A549 (cell line): ENCODE data around the gene PHTF1. TPM values are rescaled to one million over a fixed set of nuclear protein-coding genes. Genes with fewer than 3 reads are reported as not detected.

ENCODE experiments used
- ATAC-seq, 2 experiments: fragments of 200-7000 bp in 1 of 2; fragments of >200 bp in 1 of 2; cut with Nextera tagmentation in 1 of 2; cut with Tn5 transposase in 1 of 2; 3 replicates each; pipeline versions ENCODE4 v1.8.0 to v1.9.1; 2018 to 2020; ENCODE audit warnings: mild to moderate bottlenecking in 1 of 2, moderate library complexity in 1 of 2
- CTCF ChIA-PET: fragments of 300-600 bp; sonication (Branson Sonifier 250); formaldehyde crosslinking; extraction: SDS; loops from one replicate; lab custom pipeline; 2021; ENCODE audit warnings: antibody characterized with exemption, inconsistent platforms; lab: Yijun Ruan, JAX
- POLR2A ChIA-PET: fragments of 350-600 bp; formaldehyde crosslinking; extraction: SDS; loops from one replicate; lab custom pipeline; 2021; ENCODE audit warnings: antibody characterized with exemption, inconsistent platforms; lab: Yijun Ruan, JAX
- DNase-seq, 2 experiments: peaks; one replicate each; pipeline versions ENCODE4 v3.0.0 to v3.0.0-alpha.2; 2011 to 2016; ENCODE audit warnings: low read depth in 1 of 2, low spot score in 1 of 2
- FAIRE-seq: peaks from 2 replicates; lab custom pipeline; 2011; peaks lifted over from hg19 to GRCh38; lab: Jason Lieb, UNC
- H3K27ac ChIP-seq, 2 experiments: fragments of >200 bp; sonication (Bioruptor Twin); formaldehyde crosslinking; 3 replicates each; pipeline ENCODE4 v1.5.1; 2016 to 2017
- H3K4me1 ChIP-seq: fragments of >200 bp; sonication (Bioruptor Twin); formaldehyde crosslinking; 3 replicates; pipeline ENCODE4 v1.6.1; 2016
- H3K4me2 ChIP-seq: fragments of >200 bp; sonication (Bioruptor Twin); formaldehyde crosslinking; 3 replicates; pipeline ENCODE4 v1.6.1; 2016
- H3K4me3 ChIP-seq: fragments of >200 bp; sonication (Bioruptor Twin); formaldehyde crosslinking; 3 replicates; pipeline ENCODE4 v1.5.1; 2016
- H3K9me3 ChIP-seq: fragments of >200 bp; sonication (Bioruptor Twin); formaldehyde crosslinking; 3 replicates; pipeline ENCODE4 v1.6.1; 2016
- CEBPB ChIP-seq, 2 experiments: fragments of >200 bp in 1 of 2; sonication (Bioruptor Twin) in 1 of 2; formaldehyde crosslinking in 1 of 2; IDR thresholded peaks; 2 replicates each; pipeline ENCODE4 v1.6.1; 2012 to 2016
- CHD4 ChIP-seq: fragments of 200-600 bp; sonication (generic); IDR thresholded peaks from 2 replicates; pipeline ENCODE4 v1.6.1; 2016; ENCODE audit warnings: antibody characterized with exemption, mild to moderate bottlenecking, borderline replicate concordance
- CTCF ChIP-seq: fragments of >200 bp; sonication (Bioruptor Twin); formaldehyde crosslinking; IDR thresholded peaks from 3 replicates; pipeline ENCODE4 v1.5.1; 2016
- EHMT2 ChIP-seq: fragments of 200-600 bp; sonication (generic); IDR thresholded peaks from 2 replicates; pipeline ENCODE4 v1.6.1; 2016; ENCODE audit warnings: antibody characterized with exemption, low read depth, mild to moderate bottlenecking, moderate library complexity
- ELK1 ChIP-seq: fragments of 150-350 bp; IDR thresholded peaks from 2 replicates; pipeline ENCODE4 v1.6.1; 2014; ENCODE audit warnings: low read depth, mild to moderate bottlenecking, low read length
- JUN ChIP-seq, 2 experiments: fragments of >200 bp; sonication (Bioruptor Twin); formaldehyde crosslinking; IDR thresholded peaks; 2 replicates in 1 of 2; 3 replicates in 1 of 2; pipeline ENCODE4 v1.6.1; 2016 to 2017
- KDM1A ChIP-seq: fragments of 200-600 bp; sonication (generic); IDR thresholded peaks from 2 replicates; pipeline ENCODE4 v1.6.1; 2016; ENCODE audit warnings: low read depth, mild to moderate bottlenecking
- KDM5A ChIP-seq: fragments of 200-600 bp; sonication (generic); IDR thresholded peaks from 2 replicates; pipeline ENCODE4 v1.6.1; 2016; ENCODE audit warnings: antibody characterized with exemption, mild to moderate bottlenecking
- NR3C1 ChIP-seq: fragments of >200 bp; sonication (Bioruptor Twin); formaldehyde crosslinking; IDR thresholded peaks from 3 replicates; pipeline ENCODE4 v1.6.1; 2017
- RNF2 ChIP-seq: fragments of 200-600 bp; sonication (generic); IDR thresholded peaks from 2 replicates; pipeline ENCODE4 v1.6.1; 2016; ENCODE audit warnings: low read depth, mild to moderate bottlenecking, antibody characterized with exemption, moderate library complexity, borderline replicate concordance
- USF2 ChIP-seq: fragments of 450-650 bp; IDR thresholded peaks from 2 replicates; pipeline ENCODE4 v1.6.1; 2014; ENCODE audit warnings: antibody characterized with exemption
- WGBS: methylation state at CpG from one replicate; pipeline ENCODE4 v1.1.6; 2017; ENCODE audit errors: missing lambda C conversion rate; 5-methylcytosine and 5-hydroxymethylcytosine counted together
- polyA plus RNA-seq, 4 experiments: library from polyadenylated mRNA; depleted of rRNA in 3 of 4; stranded (reverse); fragments of >200 nt; fragmentation: RNase III in 1 of 4; extraction: RNeasy Plus Mini Kit Qiagen cat#74134 plus additional on column Dnase treatment in 1 of 4; gene quantifications; 2 replicates in 3 of 4; 3 replicates in 1 of 4; pipeline ENCODE4 v1.2.3, GENCODE V29; 2011 to 2017
- TF ChIP-seq, protein P1 (sequence below): fragments of 250-450 bp; sonication (Bioruptor Pico); IDR thresholded peaks from 2 replicates; pipeline ENCODE4 v1.5.0; 2021; ENCODE audit warnings: mild to moderate bottlenecking, moderate library complexity, borderline replicate concordance

The PHTF1 gene
- polyA plus RNA-seq, 2 of the 4 experiments (the other 2 are of a cell fraction): 17.0 to 17.1 TPM

GRCh38 chr1:113760102-113761080 is 1.1 kb upstream of the PHTF1 start:
- ATAC-seq: no peak
- FAIRE-seq: no peak
- ChIA-PET CTCF (interaction anchor here (0.6 to 1.9 kb wide), 4 partner anchors 18 to 688 kb away, joined by 3 to 9 read pairs (median 4); partner anchors contain the start of gene LRIG2), POLR2A (interaction anchor here (0.8 to 1.7 kb wide), 3 partner anchors 52 to 688 kb away, joined by 3 to 8 read pairs (median 8); partner anchors contain the start of genes MAGI3 and RSBN1)
- DNase-seq: peak in 1 of 2 experiments; percentile 4
- Histone ChIP-seq H3K4me2 (peak overlapping the region; percentile 76), H3K4me1 (peaks cover 12% of the 10 kb centered on the region), H3K27ac (peak overlapping the region; percentile 89 to 97), H3K9me3 (no peaks in the 10 kb centered on the region)
- WGBS: 85% methylated on average over 23 of the region's 23 CpGs
- TF ChIP-seq ELK1: no peak
- no peak for TF ChIP-seq KDM1A
- no peak for TF ChIP-seq CEBPB (IDR thresholded peaks at IDR 0.05)
- no peak for TF ChIP-seq NR3C1
- no peak for TF ChIP-seq EHMT2
- no peak for TF ChIP-seq CHD4
- no peak for TF ChIP-seq USF2
- no peak for TF ChIP-seq CTCF
- TF ChIP-seq KDM5A: no peak
- TF ChIP-seq, protein P1, sequence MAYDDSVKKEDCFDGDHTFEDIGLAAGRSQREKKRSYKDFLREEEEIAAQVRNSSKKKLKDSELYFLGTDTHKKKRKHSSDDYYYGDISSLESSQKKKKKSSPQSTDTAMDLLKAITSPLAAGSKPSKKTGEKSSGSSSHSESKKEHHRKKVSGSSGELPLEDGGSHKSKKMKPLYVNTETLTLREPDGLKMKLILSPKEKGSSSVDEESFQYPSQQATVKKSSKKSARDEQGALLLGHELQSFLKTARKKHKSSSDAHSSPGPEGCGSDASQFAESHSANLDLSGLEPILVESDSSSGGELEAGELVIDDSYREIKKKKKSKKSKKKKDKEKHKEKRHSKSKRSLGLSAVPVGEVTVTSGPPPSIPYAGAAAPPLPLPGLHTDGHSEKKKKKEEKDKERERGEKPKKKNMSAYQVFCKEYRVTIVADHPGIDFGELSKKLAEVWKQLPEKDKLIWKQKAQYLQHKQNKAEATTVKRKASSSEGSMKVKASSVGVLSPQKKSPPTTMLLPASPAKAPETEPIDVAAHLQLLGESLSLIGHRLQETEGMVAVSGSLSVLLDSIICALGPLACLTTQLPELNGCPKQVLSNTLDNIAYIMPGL (CRISPR knock-in tag): no peak
- TF ChIP-seq, all 56 proteins: peak for 0
- peak overlapping the region; percentile 92; the same call in 2 of the 3 replicates for H3K4me3 ChIP-seq

GRCh38 chr1:113758631-113759332 is 504 bp downstream of the PHTF1 start:
- H3K4me2 ChIP-seq: peak overlapping the region; percentile 76
- peak overlapping the region; percentile 92 for H3K4me3 ChIP-seq
- POLR2A ChIA-PET: interaction anchor here (0.6 to 1.8 kb wide), 7 partner anchors 23 to 686 kb away, joined by 3 to 11 read pairs (median 5); partner anchors contain the start of genes HIPK1 and RSBN1
- peak overlapping the region; percentile 89 to 97 for H3K27ac ChIP-seq
- WGBS: 2% methylated on average over 28 of the region's 55 CpGs
- peak; percentile 13 to 45 for DNase-seq
- peak; percentile 83 to 89 for ATAC-seq
- peaks cover 12% of the 10 kb centered on the region for H3K4me1 ChIP-seq
- TF ChIP-seq RNF2 (no peak), JUN (IDR thresholded peaks at IDR 0.05) (peak in 1 of 2 experiments; percentile 29; a peak in 1 of 5 replicates)
- FAIRE-seq: no peak
- CTCF ChIA-PET: interaction anchor here (0.6 to 1.9 kb wide), 4 partner anchors 16 to 146 kb away, joined by 3 to 9 read pairs (median 4); partner anchors contain the start of genes AP4B1, DCLRE1B and RSBN1
- no peaks in the 10 kb centered on the region for H3K9me3 ChIP-seq
